PFSK-1 (cell line): Measurements from ENCODE around the gene OPCML.

ENCODE experiments used
- FOXP2 ChIP-seq: optimal IDR thresholded peaks from 2 replicates; pipeline ENCODE3; 2011; ENCODE audit warnings: borderline replicate concordance, control low read depth, inconsistent platforms; ENCODE audit not compliant: insufficient read depth; ENCODE audit errors: extremely low read length, extremely low read depth
- POLR2AphosphoS5 ChIP-seq: IDR thresholded peaks from 2 replicates; pipeline ENCODE4 v1.6.1; 2012; ENCODE audit warnings: low read depth, mild to moderate bottlenecking, control low read depth, low read length, moderate library complexity
- SIN3A ChIP-seq: IDR thresholded peaks from 2 replicates; pipeline ENCODE4 v1.6.1; 2012; ENCODE audit warnings: mild to moderate bottlenecking, low read length, moderate library complexity, borderline replicate concordance; ENCODE audit not compliant: insufficient read depth
- TAF1 ChIP-seq: IDR thresholded peaks from 2 replicates; pipeline ENCODE4 v1.6.1; 2012; ENCODE audit warnings: low read length, control low read depth, borderline replicate concordance; ENCODE audit not compliant: insufficient read depth
- TF ChIP-seq, protein P1 (sequence below), 2 experiments: IDR thresholded peaks; 2 replicates each; pipeline versions ENCODE4 v1.6.1 to v1.8.0; 2011 to 2012; ENCODE audit warnings: low read depth in 2 of 2, low read length in 2 of 2, control low read depth in 1 of 2, inconsistent platforms in 1 of 2, mild to moderate bottlenecking in 1 of 2, moderate library complexity in 1 of 2; ENCODE audit not compliant: insufficient read depth in 1 of 2

The OPCML gene

DNA sequence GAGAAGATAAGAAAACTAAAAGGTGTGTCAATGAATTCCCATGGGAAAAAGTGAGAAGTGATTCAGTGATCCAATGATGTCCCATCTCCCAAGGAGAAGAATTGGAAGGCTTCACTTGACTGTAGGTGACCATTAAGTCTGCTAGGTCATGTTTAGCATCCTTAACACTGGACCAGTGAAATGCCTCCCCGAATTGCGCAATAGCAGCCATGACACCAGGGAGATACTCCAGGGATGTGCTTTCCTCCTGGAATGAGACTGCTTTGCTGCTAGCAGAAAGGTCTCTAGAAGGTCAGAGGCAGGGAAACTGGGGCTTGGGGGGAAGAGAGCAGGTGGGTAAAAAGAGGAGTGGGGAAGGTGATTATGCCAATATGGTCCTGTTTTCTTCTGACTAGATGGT is 364.3 kb downstream of the OPCML start:
- TF ChIP-seq TAF1 (no peak), FOXP2 (no peak)

DNA sequence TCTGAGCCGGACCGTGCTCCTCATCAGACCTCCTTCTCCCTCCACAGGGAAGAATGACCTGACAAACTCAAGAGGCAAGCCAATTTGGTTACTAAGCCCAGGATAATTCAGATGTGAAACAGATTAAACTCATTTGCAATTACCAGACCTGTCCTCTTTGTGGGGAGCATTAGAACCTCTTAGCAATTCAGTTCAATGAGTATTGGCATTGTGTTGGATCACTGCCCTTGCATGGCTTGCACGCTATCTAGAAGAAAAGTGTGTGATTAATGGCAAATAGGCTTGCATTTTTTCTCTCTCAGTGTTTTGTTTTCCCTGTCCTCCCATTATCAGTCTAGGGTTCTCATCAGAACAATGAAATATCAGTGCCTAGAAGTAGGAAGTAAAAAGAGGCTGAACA is 365.6 kb downstream of the OPCML start:
- no peak for TF ChIP-seq TAF1

DNA sequence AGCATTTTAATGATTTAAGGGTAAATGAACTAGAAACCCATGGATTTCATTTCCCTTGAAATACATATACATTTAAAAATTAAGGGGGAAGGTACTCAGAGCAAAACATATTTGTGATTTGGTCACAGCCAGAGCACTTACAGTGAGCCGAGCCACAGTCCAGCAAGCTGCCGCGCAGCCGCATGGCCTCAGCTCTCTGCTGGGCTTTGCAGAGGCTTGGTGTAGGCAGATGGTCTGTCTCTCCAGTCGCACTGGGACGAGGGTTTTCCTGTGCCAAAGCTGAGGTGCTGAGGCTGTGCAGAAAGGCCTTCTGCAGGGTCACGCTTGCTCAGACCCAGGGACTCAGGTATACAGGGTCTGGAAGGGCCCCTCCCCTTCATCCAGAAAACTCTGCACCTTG is 367.3 kb downstream of the OPCML start:
- TF ChIP-seq, protein P1, sequence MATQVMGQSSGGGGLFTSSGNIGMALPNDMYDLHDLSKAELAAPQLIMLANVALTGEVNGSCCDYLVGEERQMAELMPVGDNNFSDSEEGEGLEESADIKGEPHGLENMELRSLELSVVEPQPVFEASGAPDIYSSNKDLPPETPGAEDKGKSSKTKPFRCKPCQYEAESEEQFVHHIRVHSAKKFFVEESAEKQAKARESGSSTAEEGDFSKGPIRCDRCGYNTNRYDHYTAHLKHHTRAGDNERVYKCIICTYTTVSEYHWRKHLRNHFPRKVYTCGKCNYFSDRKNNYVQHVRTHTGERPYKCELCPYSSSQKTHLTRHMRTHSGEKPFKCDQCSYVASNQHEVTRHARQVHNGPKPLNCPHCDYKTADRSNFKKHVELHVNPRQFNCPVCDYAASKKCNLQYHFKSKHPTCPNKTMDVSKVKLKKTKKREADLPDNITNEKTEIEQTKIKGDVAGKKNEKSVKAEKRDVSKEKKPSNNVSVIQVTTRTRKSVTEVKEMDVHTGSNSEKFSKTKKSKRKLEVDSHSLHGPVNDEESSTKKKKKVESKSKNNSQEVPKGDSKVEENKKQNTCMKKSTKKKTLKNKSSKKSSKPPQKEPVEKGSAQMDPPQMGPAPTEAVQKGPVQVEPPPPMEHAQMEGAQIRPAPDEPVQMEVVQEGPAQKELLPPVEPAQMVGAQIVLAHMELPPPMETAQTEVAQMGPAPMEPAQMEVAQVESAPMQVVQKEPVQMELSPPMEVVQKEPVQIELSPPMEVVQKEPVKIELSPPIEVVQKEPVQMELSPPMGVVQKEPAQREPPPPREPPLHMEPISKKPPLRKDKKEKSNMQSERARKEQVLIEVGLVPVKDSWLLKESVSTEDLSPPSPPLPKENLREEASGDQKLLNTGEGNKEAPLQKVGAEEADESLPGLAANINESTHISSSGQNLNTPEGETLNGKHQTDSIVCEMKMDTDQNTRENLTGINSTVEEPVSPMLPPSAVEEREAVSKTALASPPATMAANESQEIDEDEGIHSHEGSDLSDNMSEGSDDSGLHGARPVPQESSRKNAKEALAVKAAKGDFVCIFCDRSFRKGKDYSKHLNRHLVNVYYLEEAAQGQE (IDR thresholded peaks at IDR 0.05; ENCODE audit: insufficient read depth in 1 of 2, low read depth in 2 of 2, low read length in 2 of 2) = no peak
- TF ChIP-seq TAF1 (no peak), POLR2AphosphoS5 (no peak), FOXP2 (no peak), SIN3A (no peak)

DNA sequence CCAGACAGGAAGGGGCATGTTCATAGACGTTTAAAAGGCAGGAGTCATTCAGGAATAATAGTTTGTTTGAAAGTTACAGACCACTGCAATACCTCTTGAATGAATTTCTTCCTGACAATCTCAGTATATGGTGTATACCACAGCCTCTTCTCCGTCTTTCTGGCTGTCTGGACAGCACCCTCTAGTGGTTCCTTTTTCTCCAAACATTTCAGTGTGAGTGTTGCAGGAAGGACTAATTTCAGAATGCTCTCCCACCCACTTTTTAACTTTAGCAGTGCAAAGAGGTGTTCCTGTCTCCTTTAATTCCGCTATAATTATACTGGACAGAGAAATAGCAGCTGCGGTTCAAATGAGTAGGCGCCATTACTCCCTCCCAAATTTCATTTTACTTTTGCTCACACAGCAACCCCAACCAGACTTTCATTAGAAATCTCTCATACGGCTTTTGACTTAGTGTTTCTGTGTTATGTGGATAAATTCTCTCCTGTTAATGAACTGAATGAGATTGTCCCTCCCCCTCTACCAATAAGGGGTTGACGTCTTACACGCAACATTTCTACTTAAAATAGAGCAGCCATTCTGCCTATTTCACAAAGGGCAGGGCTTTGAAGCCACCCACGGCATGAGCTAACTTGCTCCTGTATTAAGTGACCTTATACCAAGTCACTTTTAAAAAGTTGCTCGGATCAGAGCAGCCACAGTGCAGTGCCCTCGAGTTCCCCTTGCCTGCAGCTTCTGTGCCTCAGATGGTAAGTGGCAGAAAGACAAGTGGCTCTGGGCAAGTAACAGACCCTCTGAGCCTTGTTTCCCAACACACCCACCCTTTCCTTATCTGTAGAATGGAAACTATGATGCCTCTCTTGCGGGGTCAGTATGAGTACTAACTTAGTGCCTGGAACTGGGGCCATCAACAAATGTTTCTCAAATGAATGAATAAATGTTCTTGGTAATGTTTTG is 368.6 kb downstream of the OPCML start:
- no peak for TF ChIP-seq TAF1
- no peak for TF ChIP-seq FOXP2
- no peak for TF ChIP-seq POLR2AphosphoS5

DNA sequence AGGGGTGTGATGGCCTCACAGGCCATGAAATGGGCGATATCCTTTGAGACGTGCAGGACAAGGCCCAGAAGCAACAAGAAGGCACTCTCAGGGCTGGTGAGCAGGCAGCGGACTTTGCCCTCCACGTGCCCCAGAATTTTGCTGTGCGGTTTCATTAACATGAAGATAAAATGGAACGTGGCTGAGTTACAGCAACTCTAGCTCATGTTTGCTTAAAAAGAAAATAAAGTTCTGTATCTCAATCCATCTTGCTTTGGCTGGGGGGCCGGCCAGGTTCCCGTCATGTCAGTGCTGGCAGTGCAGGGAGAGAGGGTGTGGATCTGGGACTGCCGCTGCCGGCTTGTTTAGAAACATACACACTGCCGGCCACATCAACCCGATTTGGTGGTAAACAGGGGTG is 370.1 kb downstream of the OPCML start:
- no peak for TF ChIP-seq FOXP2
- no peak for TF ChIP-seq SIN3A
- TF ChIP-seq POLR2AphosphoS5 = no peak
- TF ChIP-seq, protein P1 (IDR thresholded peaks at IDR 0.05; ENCODE audit: insufficient read depth in 1 of 2, low read depth in 2 of 2, low read length in 2 of 2) = no peak
- TF ChIP-seq TAF1 = no peak

DNA sequence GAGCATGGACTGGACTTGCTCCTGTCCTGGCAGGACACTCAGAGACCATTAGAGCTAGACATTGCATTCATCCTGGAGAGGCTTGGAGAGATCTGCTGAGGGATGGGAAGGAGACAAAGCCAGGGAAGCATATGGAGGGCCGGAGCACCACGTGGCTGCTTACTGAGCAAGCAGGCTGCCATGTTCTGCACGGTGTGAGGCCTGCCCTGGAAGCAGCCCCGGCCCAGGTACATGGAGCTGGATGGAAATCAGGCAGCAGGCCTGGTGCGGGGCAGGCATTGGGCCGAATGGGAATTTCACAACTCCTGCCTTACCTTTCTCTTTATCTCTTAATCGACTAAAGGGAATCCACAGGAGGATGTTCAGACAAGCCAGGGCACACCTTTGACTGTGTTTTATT is 371.5 kb downstream of the OPCML start:
- TF ChIP-seq SIN3A (no peak), TAF1 (no peak), FOXP2 (no peak), POLR2AphosphoS5 (no peak)
- TF ChIP-seq, protein P1 (IDR thresholded peaks at IDR 0.05; ENCODE audit: insufficient read depth in 1 of 2, low read depth in 2 of 2, low read length in 2 of 2) = no peak
